Stimulated activated CD8-positive, alpha-beta memory T cell treated with anti-CD3 and anti-CD28 coated beads, Interleukin-7, amount 100 ng/mL, for 4 hours (primary cell): ENCODE data around the gene HAND2.

Source experiments
- DNase-seq, 2 donors: peaks; one replicate each; pipeline ENCODE4 v3.0.0-alpha.2; 2020; ENCODE audit warnings: low read depth in 2 of 2

Gene HAND2

DNA sequence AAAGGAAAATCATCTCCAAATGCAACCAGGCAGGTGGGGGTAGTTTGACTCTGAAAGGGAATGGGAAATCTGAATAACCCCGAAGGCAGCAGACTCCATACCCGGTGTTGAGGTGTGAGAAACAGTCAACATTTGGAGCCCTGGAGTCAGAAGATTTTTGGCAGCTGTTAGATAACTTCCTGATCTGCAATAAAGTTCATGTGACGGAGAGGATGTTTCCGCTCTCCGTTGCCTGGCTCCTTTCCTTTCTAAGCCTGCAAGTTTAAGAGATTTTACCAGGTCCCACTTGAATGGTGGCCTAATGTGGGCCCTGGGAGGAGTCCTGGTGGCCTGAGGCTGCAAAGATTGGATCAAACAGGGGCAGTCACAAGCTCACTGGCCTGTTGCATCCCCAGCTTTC, 27.7 kb downstream of the HAND2 start:
- no peak for DNase-seq

DNA sequence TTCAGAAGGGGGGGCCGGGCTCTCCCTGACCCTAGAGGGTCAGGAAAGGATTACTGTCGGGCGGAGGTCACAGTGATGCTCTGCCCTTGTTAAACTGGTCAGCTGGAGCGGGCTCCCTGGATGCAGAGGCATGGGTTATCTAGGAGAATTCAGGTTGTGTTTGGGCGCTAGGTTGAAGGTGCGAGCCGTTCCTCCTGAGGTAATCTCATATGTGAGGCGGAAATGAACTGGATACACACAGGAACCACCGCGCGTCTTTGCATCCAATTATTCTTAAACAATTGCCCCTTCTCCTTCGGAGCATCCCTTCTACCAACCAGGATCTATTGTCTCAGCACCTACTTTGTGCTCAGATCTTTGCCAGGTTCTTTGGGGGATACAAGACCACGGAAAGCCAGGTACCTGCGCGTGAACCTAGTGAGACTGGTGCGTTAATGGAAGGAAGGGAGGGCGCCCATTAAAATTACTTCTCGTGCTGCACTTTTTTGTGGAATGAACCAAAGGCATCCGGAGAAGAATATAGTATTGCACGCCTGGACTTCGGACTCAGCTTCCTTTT, 28.4 kb downstream of the HAND2 start:
- DNase-seq = no peak

DNA sequence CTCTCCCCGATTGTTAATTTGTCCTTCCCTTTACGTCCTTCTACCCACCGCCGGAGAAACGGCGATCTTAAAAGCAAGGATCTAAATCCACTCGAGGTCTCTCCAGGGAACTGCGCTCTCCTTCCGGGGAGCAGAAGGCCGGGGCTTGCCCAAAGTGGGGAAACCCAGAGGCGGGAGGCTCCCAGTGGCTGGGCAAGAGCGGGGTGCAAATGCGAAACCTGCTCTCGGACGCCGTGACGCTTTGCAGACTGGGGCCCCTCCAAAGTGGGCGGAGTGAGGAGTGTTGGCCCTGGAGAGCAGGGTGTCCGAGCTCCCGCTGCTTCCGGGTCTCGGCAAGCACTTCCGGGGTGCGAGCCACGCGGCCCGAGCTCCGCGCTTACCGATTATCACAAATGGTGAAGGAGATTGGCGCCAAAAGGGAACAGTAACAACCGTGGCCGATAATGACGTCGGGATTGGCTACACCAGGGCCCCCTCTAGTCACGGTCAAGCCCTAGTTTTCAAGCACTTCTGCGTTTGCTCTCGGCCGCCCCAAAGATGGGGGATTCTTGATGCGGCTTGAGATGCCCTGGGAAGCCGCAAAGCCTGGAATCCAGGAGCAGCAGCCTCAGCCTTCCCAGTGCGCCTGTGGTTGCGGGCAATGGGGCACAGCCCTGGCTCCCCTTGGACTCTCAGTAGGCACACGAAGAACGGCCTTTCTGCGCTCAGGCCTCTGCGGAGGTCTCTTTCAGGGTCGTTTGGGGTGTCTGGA, 29.0 kb downstream of the HAND2 start:
- DNase-seq = peak in 1 of 2 donors; percentile 11

- DNase-seq = no peak
These were observed 30.1 kb downstream of the HAND2 start for GRCh38 chr4:173499658-173500535.

GRCh38 chr4:173498771-173499170, 31.3 kb downstream of the HAND2 start:
- no peak for DNase-seq

DNA sequence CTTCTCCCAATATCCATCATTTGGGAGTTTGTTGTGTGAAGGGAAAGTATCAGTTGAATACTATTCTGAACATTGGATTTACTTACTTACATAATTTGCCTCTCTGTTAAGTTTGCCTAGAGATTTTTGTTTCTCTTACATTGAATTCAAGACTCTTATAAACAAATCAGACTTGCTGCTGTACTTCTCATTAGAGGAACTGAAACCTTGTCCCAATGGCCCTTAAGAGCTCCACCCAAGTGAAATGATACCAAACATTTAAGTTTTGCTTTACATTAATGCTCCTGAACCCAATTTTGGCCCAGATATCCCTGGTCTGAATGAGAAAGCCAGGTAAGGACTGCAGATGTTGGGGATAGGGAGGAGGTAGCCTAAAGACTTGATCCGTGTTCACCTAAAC, 32.0 kb downstream of the HAND2 start:
- DNase-seq = no peak

DNA sequence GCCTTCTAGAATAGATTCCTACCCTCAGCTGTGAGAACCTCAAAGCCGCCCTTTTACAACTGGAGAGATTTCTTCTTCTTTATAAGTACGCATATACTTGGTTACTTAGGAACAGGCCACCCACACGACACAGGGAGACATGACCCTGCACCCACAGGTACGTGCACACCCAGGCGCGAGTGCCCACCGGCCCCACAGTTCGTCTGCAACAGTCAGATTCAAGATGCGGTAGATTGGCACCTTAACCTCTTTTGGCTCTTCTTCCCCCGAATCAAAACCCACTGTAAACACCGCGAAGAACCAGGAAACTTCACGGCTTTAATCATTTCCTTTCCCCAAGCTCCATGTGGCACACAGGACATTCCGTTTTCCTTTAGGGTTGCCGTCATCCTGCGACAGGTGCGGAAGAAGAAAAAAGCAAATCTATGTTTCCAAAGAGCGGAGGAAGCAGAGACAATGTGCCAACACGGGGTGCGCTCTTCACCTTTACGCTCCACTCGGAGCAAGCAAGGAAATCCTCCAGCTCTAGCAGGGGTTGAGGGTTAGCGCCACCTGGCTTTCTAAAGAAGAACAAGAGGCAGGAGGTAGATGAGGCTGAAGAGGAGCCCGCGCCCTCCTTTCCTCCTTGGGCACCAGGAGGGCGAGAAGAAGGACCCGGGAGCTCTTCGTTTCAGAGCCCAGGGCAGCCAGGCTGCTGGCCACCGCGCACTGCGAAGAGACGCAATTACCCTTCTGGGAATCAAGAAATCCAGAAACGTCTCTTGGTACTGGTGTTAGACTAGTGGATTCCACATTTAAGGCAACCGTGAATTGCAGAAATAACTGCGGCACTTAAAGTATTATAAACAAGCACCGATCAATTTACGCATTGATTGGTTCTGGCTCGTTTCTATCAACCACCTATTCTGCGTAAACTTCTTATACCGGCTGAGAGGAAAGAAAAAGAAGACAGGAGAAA, 35.7 kb downstream of the HAND2 start:
- DNase-seq = peak; percentile 21 to 23

GRCh38 chr4:173493041-173493440, 37.0 kb downstream of the HAND2 start:
- DNase-seq = no peak

DNA sequence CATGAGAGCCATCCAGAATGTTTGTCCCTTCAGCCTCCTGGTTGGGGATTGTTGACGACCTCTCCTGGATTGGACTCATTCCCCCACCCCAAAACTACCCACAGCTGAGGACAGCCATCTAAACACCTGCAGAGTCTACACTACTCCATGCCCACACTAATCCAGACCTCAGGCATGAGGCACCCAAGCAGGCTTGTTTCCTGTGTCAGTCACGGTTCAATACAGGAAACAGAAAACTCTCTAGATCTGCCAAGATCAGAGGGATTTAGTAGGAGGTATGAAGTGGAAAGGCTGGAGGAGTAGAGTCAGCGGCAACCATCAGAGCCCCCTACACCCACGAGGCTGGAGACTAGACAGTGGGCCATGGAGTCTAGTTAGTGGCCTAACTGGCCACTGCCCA, 37.7 kb downstream of the HAND2 start:
- DNase-seq = no peak

DNA sequence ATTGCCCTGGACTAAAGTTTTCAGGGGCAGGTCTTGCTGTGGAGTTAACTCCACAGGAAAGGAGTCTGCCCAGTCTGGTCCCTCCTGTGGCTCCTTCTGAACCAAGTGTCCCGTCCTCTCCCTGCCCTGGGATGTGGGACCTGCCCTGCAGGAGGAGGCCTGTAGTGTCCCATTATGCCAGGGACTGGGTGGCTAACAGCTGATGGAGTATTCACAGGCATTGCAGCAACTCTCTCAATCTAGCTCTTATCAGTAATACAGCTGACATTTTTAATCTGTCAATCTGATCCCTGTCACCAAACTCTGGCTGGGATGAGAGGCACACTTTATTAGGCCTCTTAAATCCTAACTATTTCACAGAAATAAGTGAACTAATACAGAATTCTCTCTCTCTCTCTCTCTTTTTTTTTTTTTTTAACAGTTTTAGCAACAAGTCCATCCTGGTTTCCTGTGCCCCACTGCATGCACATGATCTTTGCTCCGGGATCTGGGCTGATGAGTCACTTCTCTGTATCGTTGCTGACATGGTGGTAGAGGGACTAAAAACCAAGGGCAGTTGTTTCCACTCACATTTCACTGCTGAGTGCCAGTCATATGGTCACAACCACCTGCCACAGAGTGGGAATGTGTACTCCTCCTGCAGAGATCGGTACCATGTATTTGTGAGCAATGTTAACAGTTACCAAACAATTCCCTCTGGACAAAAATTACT, 39.1 kb downstream of the HAND2 start:
- DNase-seq = no peak

DNA sequence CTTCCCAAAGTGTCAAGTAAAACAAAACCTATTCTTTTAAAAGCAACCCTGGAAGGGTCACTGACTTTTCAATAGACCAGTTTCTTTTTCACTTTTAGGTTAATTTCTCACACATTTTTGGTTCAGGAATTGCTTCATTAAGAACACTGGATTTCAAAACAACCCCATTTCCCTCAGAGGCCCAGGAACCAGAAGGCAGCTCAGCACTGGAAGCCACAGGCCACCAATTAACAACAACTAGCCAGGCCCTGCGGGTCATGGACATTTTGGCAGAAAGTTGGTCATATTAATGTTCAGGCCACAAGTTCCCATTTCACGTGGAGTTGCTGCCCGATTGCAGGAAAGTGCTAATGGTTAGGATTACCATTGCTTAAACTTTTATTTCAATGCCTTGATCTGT, 39.8 kb downstream of the HAND2 start:
- DNase-seq = no peak

- no peak for DNase-seq
These were observed 40.5 kb downstream of the HAND2 start for GRCh38 chr4:173489514-173489913.

- DNase-seq = no peak
These were observed 41.4 kb downstream of the HAND2 start for GRCh38 chr4:173488656-173489055.

GRCh38 chr4:173488074-173488473, 42.0 kb downstream of the HAND2 start:
- no peak for DNase-seq

- DNase-seq = no peak
These were observed 43.2 kb downstream of the HAND2 start for GRCh38 chr4:173486714-173487392.

- DNase-seq = no peak
These were observed 44.9 kb downstream of the HAND2 start for GRCh38 chr4:173485164-173485563.

- no peak for DNase-seq
These were observed 47.6 kb downstream of the HAND2 start for GRCh38 chr4:173482330-173482931.

GRCh38 chr4:173478913-173479283, 51.1 kb downstream of the HAND2 start:
- DNase-seq = no peak

DNA sequence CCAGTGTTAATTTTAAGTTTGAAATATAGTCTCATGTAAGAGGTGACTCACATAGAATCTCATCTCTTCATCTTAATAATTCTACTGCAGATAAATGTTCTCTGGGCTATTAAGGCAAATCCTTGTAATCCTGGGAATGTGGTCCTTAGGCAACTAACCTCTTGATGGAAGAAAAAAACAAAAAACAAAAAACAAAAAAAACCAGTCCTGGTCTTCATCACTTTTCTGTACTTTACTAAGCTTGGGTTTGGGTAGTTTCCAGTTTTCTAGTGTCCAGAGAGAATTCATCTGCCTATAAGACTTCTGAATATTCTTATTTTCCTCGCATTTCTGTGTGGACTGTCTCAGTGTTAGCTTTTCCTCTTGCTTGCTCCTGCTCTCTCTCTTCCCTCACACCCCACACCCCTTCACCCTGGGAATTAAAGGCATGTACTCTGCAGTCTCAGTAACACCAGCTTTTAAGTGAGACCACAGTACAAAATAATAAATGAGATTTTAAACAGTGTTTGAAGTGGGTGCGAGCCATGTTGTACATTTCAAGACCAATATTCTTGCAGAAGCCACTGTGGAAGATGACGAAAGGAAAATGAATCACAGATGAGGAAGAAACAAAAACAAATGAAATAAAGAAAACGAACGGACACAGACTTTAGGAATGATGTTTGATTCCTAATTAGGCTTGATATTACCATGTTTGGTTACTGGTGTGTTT, 51.7 kb downstream of the HAND2 start:
- no peak for DNase-seq
